GM19043 (cell line): ENCODE results near the gene ZC3H18.
A peak's percentile ranks its signal among the peaks of the same experiment; 100 is the strongest.

Experiments used
- ATAC-seq: cut with Tn5 transposase; IDR thresholded peaks from one replicate; pipeline ENCODE4 v1.9.1; 2021; ENCODE audit warnings: low read depth; ENCODE audit not compliant: unreplicated experiment

ZC3H18 gene

DNA sequence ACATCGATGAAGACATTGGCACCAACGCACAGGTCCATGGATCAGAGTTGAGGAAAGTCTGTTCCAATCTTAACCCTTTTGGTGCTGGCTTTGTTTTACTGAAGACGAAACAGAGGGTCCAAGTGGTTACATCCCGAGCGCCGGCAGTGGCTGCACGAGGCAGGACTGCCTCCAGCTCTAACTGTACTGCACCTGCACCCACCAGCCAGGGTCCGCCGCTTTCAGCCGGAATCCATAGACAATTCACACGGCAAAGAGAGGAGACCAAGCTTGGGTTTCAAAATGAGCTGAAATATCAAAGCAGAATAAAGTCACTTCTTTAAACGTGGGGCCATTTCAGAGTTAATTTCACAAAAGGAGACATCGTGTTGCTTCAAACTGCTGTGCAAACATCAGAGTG, 21.2 kb upstream of the ZC3H18 start:
- no peak for ATAC-seq

GRCh38 chr16:88549671-88550245, 20.4 kb upstream of the ZC3H18 start:
- ATAC-seq, result no peak

GRCh38 chr16:88550246-88550661, 19.9 kb upstream of the ZC3H18 start:
- no peak for ATAC-seq

GRCh38 chr16:88552166-88552565, 18.0 kb upstream of the ZC3H18 start:
- no peak for ATAC-seq

DNA sequence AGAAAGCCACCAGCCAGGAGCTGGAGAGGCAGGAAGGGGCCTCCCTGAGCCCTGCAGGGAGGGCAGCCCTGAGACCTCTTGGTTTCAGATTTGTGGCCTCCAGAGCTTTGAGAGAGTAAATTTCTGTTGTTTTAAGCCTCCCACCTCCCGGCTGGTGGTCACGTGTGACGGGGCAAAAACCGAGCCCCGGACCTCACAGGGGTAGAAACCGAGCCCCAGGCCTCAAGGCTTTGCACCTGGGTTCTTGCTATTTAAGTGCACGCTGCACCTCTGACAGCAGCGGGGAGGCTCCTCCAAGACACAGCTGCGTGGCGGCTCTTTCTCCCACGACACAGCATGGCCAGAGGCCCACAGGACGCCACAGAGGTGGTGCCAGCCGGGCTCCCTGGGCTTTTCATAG, 17.4 kb upstream of the ZC3H18 start:
- no peak for ATAC-seq

GRCh38 chr16:88553739-88554138, 16.5 kb upstream of the ZC3H18 start:
- no peak for ATAC-seq

DNA sequence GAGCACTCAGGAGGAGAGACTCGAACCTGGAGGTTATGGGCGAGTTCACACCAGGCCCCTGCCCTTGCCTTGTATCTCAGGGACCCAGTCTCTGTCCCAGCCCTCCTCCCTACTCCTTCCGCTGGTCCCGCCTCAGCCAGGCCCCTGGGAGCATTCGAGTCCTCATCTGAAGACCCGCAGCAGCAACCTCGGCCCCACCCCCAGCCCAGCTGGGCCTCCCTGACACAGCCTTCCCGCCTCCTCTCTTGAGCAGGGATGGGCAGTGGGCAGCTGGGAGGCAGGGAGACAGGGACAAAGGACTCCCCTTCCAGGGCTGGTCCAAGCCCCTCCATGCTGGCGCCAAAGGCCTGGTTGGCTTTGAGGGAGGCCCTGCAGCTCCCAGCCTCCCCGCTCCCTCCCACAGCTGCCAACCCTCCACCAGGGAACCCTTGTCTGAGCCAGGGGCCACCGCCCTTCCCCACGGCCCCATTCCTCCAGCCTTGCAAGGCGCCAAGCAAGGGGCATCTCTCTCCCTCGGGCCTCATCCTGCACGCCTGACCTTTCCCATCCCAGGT, 15.4 kb upstream of the ZC3H18 start:
- no peak for ATAC-seq

DNA sequence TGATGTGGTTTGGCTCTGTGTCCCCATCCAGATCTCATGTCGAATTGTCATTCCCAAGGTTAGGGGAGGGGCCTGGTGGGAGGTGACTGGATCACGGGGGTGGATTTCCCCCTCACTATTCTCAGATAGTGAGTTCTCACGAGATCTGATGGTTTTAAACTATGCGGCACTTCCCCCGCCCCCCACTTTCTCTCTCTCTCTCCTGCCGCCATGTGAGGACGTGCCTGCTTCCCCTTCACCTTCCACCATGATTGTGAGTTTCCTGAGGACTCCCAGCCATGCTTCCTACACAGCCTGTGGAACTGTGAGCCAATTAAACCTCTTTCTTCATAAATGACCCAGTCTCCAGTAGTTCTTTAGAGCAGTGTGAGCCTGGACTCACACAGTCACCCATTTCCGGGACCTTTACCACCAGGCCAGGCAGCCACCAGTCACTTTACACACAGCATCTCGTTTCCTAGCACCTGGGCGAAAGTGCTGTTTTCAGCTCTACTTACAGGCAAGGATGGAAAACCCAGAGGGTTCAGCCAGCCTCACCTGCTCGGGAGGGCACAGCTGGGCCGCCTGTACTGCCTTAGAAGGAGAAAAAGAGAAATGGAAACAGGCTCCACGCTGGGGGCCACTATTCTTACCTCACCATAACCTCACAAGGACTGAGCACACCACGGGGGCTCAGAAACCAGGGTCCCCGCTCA, 13.8 kb upstream of the ZC3H18 start:
- no peak for ATAC-seq

DNA sequence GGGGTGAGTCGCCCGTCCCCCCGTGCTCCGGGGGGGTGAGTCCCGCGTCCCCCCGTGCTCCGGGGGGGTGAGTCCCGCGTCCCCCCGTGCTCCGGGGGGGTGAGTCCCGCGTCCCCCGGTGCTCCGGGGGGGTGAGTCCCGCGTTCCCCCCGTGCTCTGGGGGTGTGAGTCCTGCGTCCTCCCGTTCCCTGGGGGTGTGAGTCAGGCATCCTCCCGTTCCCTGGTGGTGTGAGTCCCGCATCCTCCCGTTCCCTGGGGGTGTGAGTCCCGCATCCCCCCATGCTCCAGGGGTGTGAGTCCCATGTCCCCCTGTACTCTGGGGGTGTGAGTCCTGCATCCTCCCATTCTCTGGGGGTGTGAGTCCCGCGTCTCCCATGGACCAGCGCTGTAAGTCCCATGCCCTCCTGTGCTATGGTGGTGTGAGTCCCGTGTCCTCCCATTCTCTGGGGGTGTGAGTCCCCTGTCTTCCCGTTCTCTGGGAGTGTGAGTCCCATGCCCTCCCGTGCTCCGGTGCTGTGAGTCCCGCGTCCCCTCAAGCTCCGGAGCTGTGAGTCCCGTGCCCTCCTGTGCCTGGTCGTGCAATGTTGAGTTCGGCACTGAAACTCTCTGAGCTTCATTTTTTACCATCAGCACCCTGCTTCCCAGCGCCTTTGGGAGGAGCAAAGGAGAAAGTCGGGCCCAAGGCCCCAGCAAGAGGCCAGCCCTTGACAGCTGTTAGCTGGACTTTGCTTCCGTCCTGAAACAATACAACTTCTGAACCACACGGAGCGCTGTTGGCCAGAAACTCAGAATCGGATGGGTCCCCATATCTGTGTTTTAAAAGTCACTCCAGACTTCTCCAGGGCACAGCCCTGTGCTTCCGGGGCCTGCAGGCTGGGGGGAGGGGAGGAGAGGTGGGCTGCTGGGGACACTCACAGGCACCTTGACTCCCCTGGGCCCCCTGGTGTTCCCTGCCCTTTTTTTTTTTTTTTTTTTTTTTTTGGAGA, 11.5 kb upstream of the ZC3H18 start:
- ATAC-seq, result no peak

GRCh38 chr16:88560714-88561484, 9.3 kb upstream of the ZC3H18 start:
- ATAC-seq, result no peak

GRCh38 chr16:88561485-88562359, 8.5 kb upstream of the ZC3H18 start:
- no peak for ATAC-seq

GRCh38 chr16:88566158-88566557, 4.0 kb upstream of the ZC3H18 start:
- no peak for ATAC-seq

- no peak for ATAC-seq
Measured at GRCh38 chr16:88568710-88569613, 1.2 kb upstream of the ZC3H18 start.

- peak; percentile 12 for ATAC-seq
Measured at GRCh38 chr16:88569614-88569984, 604 bp upstream of the ZC3H18 start.

GRCh38 chr16:88570691-88571092, 489 bp downstream of the ZC3H18 start:
- ATAC-seq, result peak; percentile 24

GRCh38 chr16:88575251-88575650, 5.0 kb downstream of the ZC3H18 start:
- no peak for ATAC-seq

DNA sequence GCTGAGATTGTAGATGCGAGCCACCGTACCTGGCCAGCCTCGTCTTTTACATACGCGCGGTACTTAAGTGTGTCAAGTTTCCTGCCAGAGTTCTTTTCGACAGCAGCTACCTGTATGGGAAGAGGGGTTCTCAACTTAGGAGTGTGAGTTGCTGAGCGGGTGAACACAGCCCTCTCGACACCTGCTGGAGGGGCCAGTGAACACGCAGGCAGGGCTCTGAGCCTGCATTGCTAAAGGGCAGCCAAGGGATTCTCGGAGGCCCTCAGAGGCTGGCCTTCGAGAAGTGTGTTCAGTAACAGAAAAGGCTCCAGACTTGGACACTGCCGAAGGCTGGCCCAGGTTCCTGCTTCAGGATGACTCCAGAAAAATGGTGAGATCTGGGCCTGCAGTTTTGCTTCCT, 6.1 kb downstream of the ZC3H18 start:
- ATAC-seq, result no peak

DNA sequence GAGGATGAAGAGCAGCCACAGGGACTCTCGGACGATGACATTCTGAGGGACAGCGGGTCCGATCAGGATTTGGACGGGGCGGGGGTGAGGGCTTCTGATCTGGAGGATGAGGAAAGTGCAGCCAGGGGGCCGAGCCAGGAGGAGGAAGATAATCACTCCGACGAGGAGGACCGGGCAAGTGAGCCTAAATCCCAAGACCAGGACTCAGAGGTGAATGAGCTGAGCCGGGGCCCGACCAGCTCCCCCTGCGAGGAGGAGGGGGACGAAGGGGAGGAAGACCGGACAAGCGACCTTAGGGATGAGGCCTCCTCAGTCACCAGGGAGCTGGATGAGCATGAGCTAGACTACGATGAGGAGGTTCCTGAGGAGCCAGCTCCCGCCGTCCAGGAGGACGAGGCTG, 7.0 kb downstream of the ZC3H18 start:
- no peak for ATAC-seq
